Colonic mucosa (tissue), 4 donors: Measurements from ENCODE around the gene TRAK1. TPM values are rescaled to one million over a fixed set of nuclear protein-coding genes. Genes with fewer than 3 reads are reported as not detected.
A peak's percentile ranks its signal among the peaks of the same experiment; 100 is the strongest.
"Not testable (repeated sequence)": the region's sequence is repeated elsewhere in the genome, so short reads cannot be mapped to it uniquely, and the experiment has no call there.

Experiments
- DNase-seq: peaks from one replicate; pipeline ENCODE4 v3.0.0-alpha.2; 2020
- H3K27ac ChIP-seq: fragments of 200-600 bp; one replicate; pipeline ENCODE4 v1.8.0; 2021
- H3K27me3 ChIP-seq: fragments of 200-600 bp; one replicate; pipeline ENCODE4 v1.8.0; 2021
- H3K36me3 ChIP-seq: fragments of 200-600 bp; one replicate; pipeline ENCODE4 v1.8.0; 2021
- H3K4me1 ChIP-seq: fragments of 200-600 bp; one replicate; pipeline ENCODE4 v1.8.0; 2021; ENCODE audit warnings: mild to moderate bottlenecking
- H3K4me3 ChIP-seq: fragments of 200-600 bp; one replicate; pipeline ENCODE4 v1.8.0; 2021
- H3K9ac ChIP-seq, 2 donors: one replicate each; pipeline ENCODE4 v1.7.0; 2013; ENCODE audit warnings: control low read depth in 2 of 2, low read depth in 2 of 2, low read length in 2 of 2
- H3K9me3 ChIP-seq: fragments of 200-600 bp; one replicate; pipeline ENCODE4 v1.8.0; 2021
- intact Hi-C: fragments of 100-400 bp; cut with DNase I; formaldehyde crosslinking; loops from one replicate; pipeline ENCODE4 v1.14.1; 2022
- total RNA-seq, 2 donors: library from RNA; stranded (reverse); fragmentation: NEBNext Ultra II Directional in 1 of 2; extraction: Animal tissue kit (Norgen Biotek cat#: 25700) in 1 of 2; gene quantifications; one replicate each; pipeline ENCODE4 v1.2.1, GENCODE V29; 2021
- TF ChIP-seq, protein P1 (sequence below): fragments of 200-600 bp; IDR thresholded peaks from one replicate; pipeline ENCODE4 v1.8.0; 2022; ENCODE audit warnings: antibody characterized with exemption, mild to moderate bottlenecking
- donor health status: healthy.
- donor health status: DM: no; HTN: no; CAD: no.
- donor health status: DM: no; HTN: no; CAD: no.

TRAK1 gene, protein sequence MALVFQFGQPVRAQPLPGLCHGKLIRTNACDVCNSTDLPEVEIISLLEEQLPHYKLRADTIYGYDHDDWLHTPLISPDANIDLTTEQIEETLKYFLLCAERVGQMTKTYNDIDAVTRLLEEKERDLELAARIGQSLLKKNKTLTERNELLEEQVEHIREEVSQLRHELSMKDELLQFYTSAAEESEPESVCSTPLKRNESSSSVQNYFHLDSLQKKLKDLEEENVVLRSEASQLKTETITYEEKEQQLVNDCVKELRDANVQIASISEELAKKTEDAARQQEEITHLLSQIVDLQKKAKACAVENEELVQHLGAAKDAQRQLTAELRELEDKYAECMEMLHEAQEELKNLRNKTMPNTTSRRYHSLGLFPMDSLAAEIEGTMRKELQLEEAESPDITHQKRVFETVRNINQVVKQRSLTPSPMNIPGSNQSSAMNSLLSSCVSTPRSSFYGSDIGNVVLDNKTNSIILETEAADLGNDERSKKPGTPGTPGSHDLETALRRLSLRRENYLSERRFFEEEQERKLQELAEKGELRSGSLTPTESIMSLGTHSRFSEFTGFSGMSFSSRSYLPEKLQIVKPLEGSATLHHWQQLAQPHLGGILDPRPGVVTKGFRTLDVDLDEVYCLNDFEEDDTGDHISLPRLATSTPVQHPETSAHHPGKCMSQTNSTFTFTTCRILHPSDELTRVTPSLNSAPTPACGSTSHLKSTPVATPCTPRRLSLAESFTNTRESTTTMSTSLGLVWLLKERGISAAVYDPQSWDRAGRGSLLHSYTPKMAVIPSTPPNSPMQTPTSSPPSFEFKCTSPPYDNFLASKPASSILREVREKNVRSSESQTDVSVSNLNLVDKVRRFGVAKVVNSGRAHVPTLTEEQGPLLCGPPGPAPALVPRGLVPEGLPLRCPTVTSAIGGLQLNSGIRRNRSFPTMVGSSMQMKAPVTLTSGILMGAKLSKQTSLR
- 10 to 100 TPM; 58.9 to 70.3 TPM for total RNA-seq

DNA sequence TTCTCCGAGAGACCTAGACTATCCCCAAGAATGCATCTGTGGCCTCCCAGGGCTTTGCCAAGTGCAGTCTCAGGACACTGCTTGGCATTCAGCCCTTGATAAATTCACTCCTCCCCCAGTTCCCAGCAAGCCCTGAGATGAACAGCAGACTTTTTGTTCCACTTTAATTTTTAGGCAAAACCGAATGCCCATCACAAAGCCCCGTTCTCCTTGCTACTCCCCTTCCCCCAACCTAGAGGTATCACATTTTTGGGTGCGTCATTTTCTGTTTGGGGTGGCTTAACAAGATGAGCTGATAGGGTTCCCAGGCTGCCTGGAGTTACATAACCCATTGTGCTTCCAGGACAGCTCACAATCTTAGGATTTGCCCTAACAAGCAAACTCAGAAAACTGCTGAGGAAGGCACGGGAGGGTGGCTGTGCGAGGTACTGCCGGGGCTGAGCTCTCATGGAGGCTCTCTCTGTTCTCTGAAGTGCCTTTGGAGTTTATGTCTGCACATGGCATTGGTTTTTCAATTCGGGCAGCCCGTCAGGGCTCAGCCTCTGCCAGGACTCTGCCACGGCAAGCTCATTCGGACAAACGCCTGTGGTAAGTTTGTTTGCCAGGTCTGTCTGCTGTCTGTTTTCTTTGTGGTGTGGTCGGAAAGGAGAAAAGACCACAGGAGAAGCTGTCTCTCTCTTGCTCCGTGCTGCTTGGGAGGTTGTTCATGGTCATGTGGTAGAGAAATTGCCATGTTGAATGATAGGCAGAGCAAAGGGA is at the start of gene TRAK1:
Gene TRAK1 (plus strand): TSS at position 385 of the 759 bp plus-strand sequence. CDS start 113 bp downstream, at position 498.
- no peak within 1 kb of the TSS for H3K27ac ChIP-seq

DNA sequence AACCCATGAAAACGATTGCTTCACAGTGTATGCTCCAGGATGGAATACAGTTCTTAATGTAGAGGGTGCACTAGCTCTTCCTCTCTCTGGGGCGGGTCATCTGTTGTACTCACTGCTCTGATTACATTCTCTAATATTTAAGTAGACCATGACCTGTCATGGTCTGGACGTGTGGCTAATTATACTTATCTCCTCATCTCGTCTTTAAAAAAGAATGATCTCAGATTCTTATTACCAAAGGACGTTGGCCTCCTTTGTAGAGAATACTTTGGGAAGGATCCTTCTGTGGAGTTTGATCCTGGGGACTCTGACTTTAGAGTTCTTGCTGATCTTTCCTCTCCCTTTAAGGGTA is 48.4 kb upstream of the TRAK1 start:
- H3K9ac ChIP-seq, result no peak overlapping the region
- no peak for DNase-seq

More for the DNA sequence above, at the start of gene TRAK1:
- H3K27me3 ChIP-seq, result no peaks in the 10 kb centered on the region
- no peaks in the 10 kb centered on the region for H3K36me3 ChIP-seq
- DNase-seq, result no peak
- intact Hi-C loops, result no loop called here
- no peak within 1 kb of the TSS for H3K9ac ChIP-seq
- TF ChIP-seq, protein P1, sequence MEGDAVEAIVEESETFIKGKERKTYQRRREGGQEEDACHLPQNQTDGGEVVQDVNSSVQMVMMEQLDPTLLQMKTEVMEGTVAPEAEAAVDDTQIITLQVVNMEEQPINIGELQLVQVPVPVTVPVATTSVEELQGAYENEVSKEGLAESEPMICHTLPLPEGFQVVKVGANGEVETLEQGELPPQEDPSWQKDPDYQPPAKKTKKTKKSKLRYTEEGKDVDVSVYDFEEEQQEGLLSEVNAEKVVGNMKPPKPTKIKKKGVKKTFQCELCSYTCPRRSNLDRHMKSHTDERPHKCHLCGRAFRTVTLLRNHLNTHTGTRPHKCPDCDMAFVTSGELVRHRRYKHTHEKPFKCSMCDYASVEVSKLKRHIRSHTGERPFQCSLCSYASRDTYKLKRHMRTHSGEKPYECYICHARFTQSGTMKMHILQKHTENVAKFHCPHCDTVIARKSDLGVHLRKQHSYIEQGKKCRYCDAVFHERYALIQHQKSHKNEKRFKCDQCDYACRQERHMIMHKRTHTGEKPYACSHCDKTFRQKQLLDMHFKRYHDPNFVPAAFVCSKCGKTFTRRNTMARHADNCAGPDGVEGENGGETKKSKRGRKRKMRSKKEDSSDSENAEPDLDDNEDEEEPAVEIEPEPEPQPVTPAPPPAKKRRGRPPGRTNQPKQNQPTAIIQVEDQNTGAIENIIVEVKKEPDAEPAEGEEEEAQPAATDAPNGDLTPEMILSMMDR, result no peak
- no peaks in the 10 kb centered on the region for H3K4me1 ChIP-seq
- H3K4me3 ChIP-seq, result no peak within 1 kb of the TSS
- H3K9me3 ChIP-seq, result no peaks in the 10 kb centered on the region

DNA sequence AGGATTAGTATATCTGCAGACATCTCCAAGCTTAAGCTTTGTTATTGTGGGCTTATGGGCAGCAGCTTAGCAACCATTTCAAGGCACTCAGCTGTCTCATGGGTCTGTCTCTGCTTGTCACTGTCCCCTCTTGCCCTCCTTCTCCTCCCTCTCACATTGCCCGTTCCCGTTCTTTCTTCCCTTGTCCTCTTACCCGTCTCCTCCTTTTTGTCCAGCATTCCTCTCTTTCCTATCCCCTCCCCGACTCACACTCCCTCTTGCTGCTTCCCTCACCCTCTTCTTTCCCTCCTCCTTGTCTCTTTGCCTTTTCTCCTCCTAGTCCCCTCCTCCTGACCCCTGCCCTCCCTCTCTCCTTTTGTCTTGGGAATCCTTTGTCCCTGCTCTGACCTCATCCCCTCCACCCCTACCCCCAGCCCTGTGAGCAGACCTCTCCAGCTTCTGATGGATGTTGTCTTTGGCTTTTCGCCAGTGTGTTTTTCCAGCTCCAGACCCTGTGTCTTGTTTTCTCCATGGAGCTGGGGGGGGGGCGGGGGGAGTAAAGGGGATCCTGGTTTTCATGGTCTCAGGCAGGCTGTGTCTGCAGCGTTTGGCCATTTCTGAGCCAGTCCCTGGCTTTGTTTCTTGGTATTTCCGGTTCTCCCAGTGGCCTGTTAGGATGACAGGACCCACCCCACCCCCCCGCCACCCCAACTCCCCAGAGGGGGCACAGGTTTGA is 47.9 kb upstream of the TRAK1 start:
- Histone ChIP-seq H3K36me3 (no peaks in the 10 kb centered on the region), H3K9ac (no peak overlapping the region), H3K9me3 (no peaks in the 10 kb centered on the region), H3K27me3 (no peaks in the 10 kb centered on the region), H3K4me3 (no peak overlapping the region), H3K4me1 (peaks cover 4% of the 10 kb centered on the region), H3K27ac (no peak overlapping the region)
- TF ChIP-seq, protein P1, result no peak
- peak; percentile 19 for DNase-seq
- intact Hi-C loops, result no loop called here

More for the DNA sequence above, 48.4 kb upstream of the TRAK1 start:
- Histone ChIP-seq H3K36me3 (no peaks in the 10 kb centered on the region), H3K9me3 (no peaks in the 10 kb centered on the region), H3K4me1 (peaks cover 4% of the 10 kb centered on the region), H3K27ac (no peak overlapping the region), H3K27me3 (no peaks in the 10 kb centered on the region), H3K4me3 (no peak overlapping the region)
- TF ChIP-seq, protein P1, result no peak
- intact Hi-C loops, result no loop called here

DNA sequence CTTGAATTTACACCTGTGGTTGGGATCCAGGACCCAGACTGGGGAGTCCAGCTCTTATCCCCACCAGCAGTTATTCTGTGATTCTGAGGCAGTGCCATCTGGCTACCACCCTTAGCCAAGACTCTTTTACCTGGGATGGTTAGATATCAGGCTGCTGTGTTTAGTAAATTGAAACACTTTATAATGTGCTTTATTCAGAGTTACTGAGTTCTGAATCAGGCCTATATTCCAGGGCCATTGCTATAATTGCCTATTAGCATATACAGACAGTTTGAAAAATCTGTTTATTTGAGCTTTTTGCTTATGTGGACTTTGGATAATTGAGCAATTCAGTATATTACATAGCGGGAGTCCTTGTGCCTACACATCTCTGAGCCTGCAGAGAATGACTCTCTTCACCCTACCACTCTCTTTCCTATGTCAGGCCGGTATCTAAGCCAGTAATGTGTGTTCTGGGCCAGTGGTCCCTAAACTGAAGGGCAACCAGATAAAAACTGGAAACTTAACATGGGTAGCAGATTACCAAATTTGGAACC is 45.4 kb upstream of the TRAK1 start:
- TF ChIP-seq, protein P1, result no peak
- Histone ChIP-seq H3K9me3 (no peaks in the 10 kb centered on the region), H3K27ac (no peak overlapping the region), H3K4me3 (no peak overlapping the region), H3K36me3 (no peaks in the 10 kb centered on the region), H3K27me3 (no peaks in the 10 kb centered on the region), H3K4me1 (peaks cover 4% of the 10 kb centered on the region), H3K9ac (no peak overlapping the region)
- intact Hi-C loops, result no loop called here
- DNase-seq, result no peak

DNA sequence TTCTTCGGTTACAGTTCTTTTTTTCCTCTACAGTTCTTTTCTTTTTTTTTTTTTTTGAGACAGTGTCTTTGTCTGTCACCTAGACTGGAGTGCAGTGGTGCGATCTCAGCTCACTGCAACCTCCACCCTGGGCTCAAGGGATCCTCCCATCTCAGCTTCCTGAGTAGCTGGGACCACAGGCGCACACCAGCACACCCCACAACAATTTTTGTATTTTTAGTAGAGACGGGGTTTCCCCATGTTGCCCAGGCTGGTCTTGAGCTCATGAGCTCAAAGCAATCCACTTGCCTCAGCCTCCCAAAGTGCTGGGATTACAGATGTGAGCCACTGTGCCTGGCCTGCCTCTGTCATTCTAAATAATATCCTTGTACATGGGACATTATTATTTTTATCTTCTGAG is 42.6 kb upstream of the TRAK1 start:
- intact Hi-C loops, H3K9ac ChIP-seq, H3K27ac ChIP-seq, H3K36me3 ChIP-seq, H3K4me3 ChIP-seq, H3K4me1 ChIP-seq, H3K9me3 ChIP-seq, DNase-seq, H3K27me3 ChIP-seq: not testable (repeated sequence)
